ENCODE results near the gene NEURL1B. TPM values are rescaled to one million over a fixed set of nuclear protein-coding genes. Genes with fewer than 3 reads are reported as not detected.

The NEURL1B gene
- total and polyA plus RNA-seq, 8 donors, result 2.8 to 7.8 (median 3.9) TPM

GRCh38 chr5:172608773-172609172, 32.3 kb upstream of the NEURL1B start:
- Histone ChIP-seq H3K4me3 (no peak overlapping the region), H3K27me3 (no peaks in the 10 kb centered on the region), H3K4me1 (no peaks in the 10 kb centered on the region), H3K9me3 (no peaks in the 10 kb centered on the region), H3K27ac (no peak overlapping the region), H3K36me3 (no peaks in the 10 kb centered on the region)
- intact Hi-C loops (cut with DNase I), result no loop called here
- DNase-seq, result no peak
- 94 to 98% methylated on average over 3 of the region's 3 CpGs for WGBS, 2 donors
- ATAC-seq, result no peak
- TF ChIP-seq, protein P1, sequence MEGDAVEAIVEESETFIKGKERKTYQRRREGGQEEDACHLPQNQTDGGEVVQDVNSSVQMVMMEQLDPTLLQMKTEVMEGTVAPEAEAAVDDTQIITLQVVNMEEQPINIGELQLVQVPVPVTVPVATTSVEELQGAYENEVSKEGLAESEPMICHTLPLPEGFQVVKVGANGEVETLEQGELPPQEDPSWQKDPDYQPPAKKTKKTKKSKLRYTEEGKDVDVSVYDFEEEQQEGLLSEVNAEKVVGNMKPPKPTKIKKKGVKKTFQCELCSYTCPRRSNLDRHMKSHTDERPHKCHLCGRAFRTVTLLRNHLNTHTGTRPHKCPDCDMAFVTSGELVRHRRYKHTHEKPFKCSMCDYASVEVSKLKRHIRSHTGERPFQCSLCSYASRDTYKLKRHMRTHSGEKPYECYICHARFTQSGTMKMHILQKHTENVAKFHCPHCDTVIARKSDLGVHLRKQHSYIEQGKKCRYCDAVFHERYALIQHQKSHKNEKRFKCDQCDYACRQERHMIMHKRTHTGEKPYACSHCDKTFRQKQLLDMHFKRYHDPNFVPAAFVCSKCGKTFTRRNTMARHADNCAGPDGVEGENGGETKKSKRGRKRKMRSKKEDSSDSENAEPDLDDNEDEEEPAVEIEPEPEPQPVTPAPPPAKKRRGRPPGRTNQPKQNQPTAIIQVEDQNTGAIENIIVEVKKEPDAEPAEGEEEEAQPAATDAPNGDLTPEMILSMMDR (IDR thresholded peaks at IDR 0.05), result no peak
- no peak for FAIRE-seq

- Histone ChIP-seq H3K27ac (no peak overlapping the region), H3K27me3 (no peaks in the 10 kb centered on the region), H3K4me3 (no peak overlapping the region), H3K36me3 (no peaks in the 10 kb centered on the region), H3K9me3 (no peaks in the 10 kb centered on the region), H3K4me1 (no peaks in the 10 kb centered on the region)
- DNase-seq (no peak), FAIRE-seq (no peak), ATAC-seq (no peak)
- WGBS, 2 donors, result 72 to 82% methylated on average over 6 of the region's 6 CpGs
- intact Hi-C loops (cut with DNase I), result no loop called here
- TF ChIP-seq, protein P1 (IDR thresholded peaks at IDR 0.05), result no peak
These were observed 30.4 kb upstream of the NEURL1B start for GRCh38 chr5:172610643-172611042.

DNA sequence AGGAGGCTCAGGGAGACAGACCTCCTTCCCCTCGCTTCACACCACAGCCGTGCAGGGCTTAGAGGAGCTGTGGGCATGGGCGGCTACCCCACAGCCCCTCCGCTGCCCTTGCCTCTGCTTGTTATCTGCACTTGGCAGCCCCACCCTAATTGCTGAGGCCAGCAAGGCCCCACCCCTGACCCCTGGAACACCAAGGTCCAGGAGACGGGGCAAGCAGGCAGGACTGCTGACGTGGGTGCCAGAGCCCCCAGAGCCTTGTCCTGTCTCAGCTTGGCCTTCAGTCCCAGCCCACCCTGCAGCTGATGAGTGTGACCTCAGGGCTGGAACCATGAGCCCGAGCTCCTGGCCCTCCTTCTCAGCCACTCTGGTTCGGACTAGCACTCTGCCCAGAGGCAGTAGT, 29.1 kb upstream of the NEURL1B start:
- FAIRE-seq, result no peak
- WGBS, 2 donors, result 89 to 97% methylated on average over 7 to 8 of the region's 8 CpGs
- no peak for ATAC-seq
- no peak overlapping the region for H3K27ac ChIP-seq
- intact Hi-C loops (cut with DNase I), result no loop called here
- H3K36me3 ChIP-seq, result no peaks in the 10 kb centered on the region
- no peaks in the 10 kb centered on the region for H3K4me1 ChIP-seq
- TF ChIP-seq, protein P1 (IDR thresholded peaks at IDR 0.05), result no peak
- no peak overlapping the region for H3K4me3 ChIP-seq
- H3K9me3 ChIP-seq, result no peaks in the 10 kb centered on the region
- DNase-seq, result no peak
- H3K27me3 ChIP-seq, result no peaks in the 10 kb centered on the region

- no peaks in the 10 kb centered on the region for H3K36me3 ChIP-seq
- no peak overlapping the region for H3K4me3 ChIP-seq
- no peaks in the 10 kb centered on the region for H3K9me3 ChIP-seq
- H3K27ac ChIP-seq, result no peak overlapping the region
- WGBS, 2 donors, result 74 to 77% methylated on average over 4 of the region's 4 CpGs
- H3K4me1 ChIP-seq, result no peaks in the 10 kb centered on the region
- FAIRE-seq, result no peak
- TF ChIP-seq, protein P1 (IDR thresholded peaks at IDR 0.05), result no peak
- no peaks in the 10 kb centered on the region for H3K27me3 ChIP-seq
- DNase-seq, result no peak
- no peak for ATAC-seq
- intact Hi-C loops (cut with DNase I), result no loop called here
These were observed 28.3 kb upstream of the NEURL1B start for GRCh38 chr5:172612771-172613170.

DNA sequence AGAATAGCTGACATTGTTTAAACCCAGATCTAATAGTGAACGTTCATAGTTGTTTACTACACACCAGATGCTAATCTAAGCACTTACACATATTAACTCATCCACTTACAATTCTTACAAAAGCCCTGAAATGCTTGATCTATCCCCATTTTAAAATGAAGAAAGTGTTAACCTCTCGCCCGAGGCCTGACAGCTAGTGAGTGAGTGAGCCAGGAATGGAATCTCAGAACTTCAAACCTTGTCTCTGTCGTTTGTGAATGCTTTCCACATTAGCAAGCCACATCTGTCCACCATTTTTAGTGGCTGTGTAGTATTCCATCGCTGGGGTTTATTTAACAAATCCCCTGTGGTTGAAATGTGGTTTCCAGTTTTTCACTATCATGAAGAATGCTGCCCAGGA, 24.9 kb upstream of the NEURL1B start:
- no peak for ATAC-seq
- H3K9me3 ChIP-seq, result no peaks in the 10 kb centered on the region
- 58 to 73% methylated on average over 5 of the region's 5 CpGs for WGBS, 2 donors
- FAIRE-seq, result no peak
- H3K36me3 ChIP-seq, result no peaks in the 10 kb centered on the region
- no peak overlapping the region for H3K27ac ChIP-seq
- intact Hi-C loops (cut with DNase I), result no loop called here
- TF ChIP-seq, protein P1 (IDR thresholded peaks at IDR 0.05), result no peak
- H3K4me1 ChIP-seq, result no peaks in the 10 kb centered on the region
- no peak overlapping the region for H3K4me3 ChIP-seq
- H3K27me3 ChIP-seq, result no peaks in the 10 kb centered on the region
- DNase-seq, result no peak

Data from pancreas (tissue), 10 donors.